Central memory CD8-positive, alpha-beta T cell (primary cell): ENCODE results near the gene SLK.

Experiments
- ATAC-seq: fragments of 150-1000 bp; cut with Tn5 transposase; replicated peaks from 2 replicates; pipeline ENCODE4 v1.10.0; 2022; ENCODE audit warnings: mild to moderate bottlenecking, moderate FRiP score, moderate number of reproducible peaks; ENCODE audit not compliant: poor library complexity, severe bottlenecking; ENCODE audit errors: extremely low read depth
- DNase-seq, 2 donors: peaks; one replicate each; pipeline ENCODE4 v3.0.0; 2021; ENCODE audit warnings: low spot score in 2 of 2
- H3K27ac Mint-ChIP-seq: one replicate; pipeline ENCODE4 v1.8.0; 2022; ENCODE audit warnings: low read depth, mild to moderate bottlenecking, moderate library complexity, mixed read lengths
- H3K27me3 Mint-ChIP-seq: one replicate; pipeline ENCODE4 v1.8.0; 2022; ENCODE audit warnings: mixed read lengths
- H3K36me3 Mint-ChIP-seq: one replicate; pipeline ENCODE4 v1.8.0; 2022; ENCODE audit warnings: mild to moderate bottlenecking, moderate library complexity, mixed read lengths; ENCODE audit not compliant: insufficient read depth
- H3K4me1 Mint-ChIP-seq: one replicate; pipeline ENCODE4 v1.8.0; 2022; ENCODE audit warnings: mixed read lengths
- H3K4me3 Mint-ChIP-seq: one replicate; pipeline ENCODE4 v1.8.0; 2022; ENCODE audit warnings: mild to moderate bottlenecking, moderate library complexity, mixed read lengths
- H3K9me3 Mint-ChIP-seq: one replicate; pipeline ENCODE4 v1.8.0; 2022; ENCODE audit warnings: mixed read lengths

The SLK gene

GRCh38 chr10:103930449-103930848, 36.5 kb upstream of the SLK start:
- DNase-seq: no peak
- Mint-ChIP-seq H3K4me1 (no peaks in the 10 kb centered on the region), H3K4me3 (no peak overlapping the region), H3K27ac (no peak overlapping the region), H3K9me3 (no peaks in the 10 kb centered on the region), H3K36me3 (peaks cover 3% of the 10 kb centered on the region), H3K27me3 (no peaks in the 10 kb centered on the region)
- no peak for ATAC-seq

GRCh38 chr10:103930881-103931280, 36.1 kb upstream of the SLK start:
- Mint-ChIP-seq H3K27me3 (no peaks in the 10 kb centered on the region), H3K4me1 (no peaks in the 10 kb centered on the region), H3K27ac (no peak overlapping the region), H3K36me3 (peaks cover 3% of the 10 kb centered on the region), H3K4me3 (no peak overlapping the region), H3K9me3 (no peaks in the 10 kb centered on the region)
- ATAC-seq (no peak), DNase-seq (no peak)

GRCh38 chr10:103931603-103932002, 35.3 kb upstream of the SLK start:
- Mint-ChIP-seq H3K27ac (no peak overlapping the region), H3K9me3 (no peaks in the 10 kb centered on the region)

GRCh38 chr10:103932271-103932670, 34.7 kb upstream of the SLK start:
- DNase-seq: no peak
- Mint-ChIP-seq H3K9me3 (no peaks in the 10 kb centered on the region), H3K27me3 (no peaks in the 10 kb centered on the region), H3K27ac (no peak overlapping the region), H3K4me3 (no peak overlapping the region), H3K4me1 (no peaks in the 10 kb centered on the region), H3K36me3 (peaks cover 3% of the 10 kb centered on the region)
- ATAC-seq: no peak

More at GRCh38 chr10:103931603-103932002, 35.3 kb upstream of the SLK start:
- DNase-seq (no peak), ATAC-seq (no peak)
- Mint-ChIP-seq H3K4me3 (no peak overlapping the region), H3K27me3 (no peaks in the 10 kb centered on the region), H3K36me3 (peaks cover 3% of the 10 kb centered on the region), H3K4me1 (no peaks in the 10 kb centered on the region)

GRCh38 chr10:103932971-103933370, 34.0 kb upstream of the SLK start:
- ATAC-seq: no peak
- Mint-ChIP-seq H3K9me3 (no peaks in the 10 kb centered on the region), H3K4me1 (no peaks in the 10 kb centered on the region), H3K27ac (no peak overlapping the region), H3K36me3 (peaks cover 3% of the 10 kb centered on the region), H3K4me3 (no peak overlapping the region), H3K27me3 (no peaks in the 10 kb centered on the region)
- DNase-seq: no peak

GRCh38 chr10:103933557-103934121, 33.3 kb upstream of the SLK start:
- no peaks in the 10 kb centered on the region for H3K9me3 Mint-ChIP-seq
- no peaks in the 10 kb centered on the region for H3K4me1 Mint-ChIP-seq
- peaks cover 3% of the 10 kb centered on the region for H3K36me3 Mint-ChIP-seq
- no peak for ATAC-seq
- no peak overlapping the region for H3K27ac Mint-ChIP-seq
- DNase-seq: no peak
- H3K27me3 Mint-ChIP-seq: no peaks in the 10 kb centered on the region
- no peak overlapping the region for H3K4me3 Mint-ChIP-seq

GRCh38 chr10:103934308-103934707, 32.6 kb upstream of the SLK start:
- no peak overlapping the region for H3K4me3 Mint-ChIP-seq
- H3K4me1 Mint-ChIP-seq: no peaks in the 10 kb centered on the region
- DNase-seq: no peak
- no peaks in the 10 kb centered on the region for H3K9me3 Mint-ChIP-seq
- no peak for ATAC-seq
- H3K36me3 Mint-ChIP-seq: peaks cover 3% of the 10 kb centered on the region
- H3K27me3 Mint-ChIP-seq: no peaks in the 10 kb centered on the region
- no peak overlapping the region for H3K27ac Mint-ChIP-seq

- Mint-ChIP-seq H3K4me1 (no peaks in the 10 kb centered on the region), H3K36me3 (peaks cover 3% of the 10 kb centered on the region)
- ATAC-seq: no peak
Measured at GRCh38 chr10:103936022-103936421, 30.9 kb upstream of the SLK start.

GRCh38 chr10:103939522-103939921, 27.4 kb upstream of the SLK start:
- no peak for ATAC-seq
- no peaks in the 10 kb centered on the region for H3K4me1 Mint-ChIP-seq
- no peak overlapping the region for H3K4me3 Mint-ChIP-seq
- no peaks in the 10 kb centered on the region for H3K36me3 Mint-ChIP-seq
- H3K27ac Mint-ChIP-seq: no peak overlapping the region
- H3K27me3 Mint-ChIP-seq: no peaks in the 10 kb centered on the region
- no peak for DNase-seq
- H3K9me3 Mint-ChIP-seq: no peaks in the 10 kb centered on the region

More at GRCh38 chr10:103936022-103936421, 30.9 kb upstream of the SLK start:
- Mint-ChIP-seq H3K4me3 (no peak overlapping the region), H3K9me3 (no peaks in the 10 kb centered on the region), H3K27ac (no peak overlapping the region), H3K27me3 (no peaks in the 10 kb centered on the region)
- DNase-seq: no peak

GRCh38 chr10:103941801-103942200, 25.1 kb upstream of the SLK start:
- no peaks in the 10 kb centered on the region for H3K4me1 Mint-ChIP-seq
- no peak overlapping the region for H3K27ac Mint-ChIP-seq
- H3K27me3 Mint-ChIP-seq: no peaks in the 10 kb centered on the region
- H3K36me3 Mint-ChIP-seq: no peaks in the 10 kb centered on the region
- DNase-seq (no peak), ATAC-seq (no peak)
- no peaks in the 10 kb centered on the region for H3K9me3 Mint-ChIP-seq
- no peak overlapping the region for H3K4me3 Mint-ChIP-seq

GRCh38 chr10:103942866-103943265, 24.1 kb upstream of the SLK start:
- ATAC-seq (no peak), DNase-seq (no peak)
- no peaks in the 10 kb centered on the region for H3K4me1 Mint-ChIP-seq
- no peaks in the 10 kb centered on the region for H3K36me3 Mint-ChIP-seq
- H3K27me3 Mint-ChIP-seq: no peaks in the 10 kb centered on the region
- no peak overlapping the region for H3K27ac Mint-ChIP-seq
- no peak overlapping the region for H3K4me3 Mint-ChIP-seq
- H3K9me3 Mint-ChIP-seq: no peaks in the 10 kb centered on the region

- no peak for ATAC-seq
- Mint-ChIP-seq H3K9me3 (no peaks in the 10 kb centered on the region), H3K27me3 (no peaks in the 10 kb centered on the region), H3K27ac (no peak overlapping the region), H3K4me1 (no peaks in the 10 kb centered on the region), H3K36me3 (peaks cover 1% of the 10 kb centered on the region), H3K4me3 (no peak overlapping the region)
- no peak for DNase-seq
Measured at GRCh38 chr10:103947799-103948516, 19.0 kb upstream of the SLK start.

- Mint-ChIP-seq H3K4me3 (no peak overlapping the region), H3K4me1 (no peaks in the 10 kb centered on the region), H3K27ac (no peak overlapping the region), H3K36me3 (peaks cover 1% of the 10 kb centered on the region), H3K27me3 (no peaks in the 10 kb centered on the region), H3K9me3 (no peaks in the 10 kb centered on the region)
- ATAC-seq (no peak), DNase-seq (no peak)
Measured at GRCh38 chr10:103949728-103950127, 17.2 kb upstream of the SLK start.
